Hypothalamus (tissue), 51 donors: ENCODE data around the gene ABR.
"Not testable (repeated sequence)": the region's sequence is repeated elsewhere in the genome, so short reads cannot be mapped to it uniquely, and the experiment has no call there.

Experiments
- DNase-seq, 51 donors: peaks; one replicate each; lab custom pipeline; 2025; lab: John Stamatoyannopoulos, UW

The ABR gene

DNA sequence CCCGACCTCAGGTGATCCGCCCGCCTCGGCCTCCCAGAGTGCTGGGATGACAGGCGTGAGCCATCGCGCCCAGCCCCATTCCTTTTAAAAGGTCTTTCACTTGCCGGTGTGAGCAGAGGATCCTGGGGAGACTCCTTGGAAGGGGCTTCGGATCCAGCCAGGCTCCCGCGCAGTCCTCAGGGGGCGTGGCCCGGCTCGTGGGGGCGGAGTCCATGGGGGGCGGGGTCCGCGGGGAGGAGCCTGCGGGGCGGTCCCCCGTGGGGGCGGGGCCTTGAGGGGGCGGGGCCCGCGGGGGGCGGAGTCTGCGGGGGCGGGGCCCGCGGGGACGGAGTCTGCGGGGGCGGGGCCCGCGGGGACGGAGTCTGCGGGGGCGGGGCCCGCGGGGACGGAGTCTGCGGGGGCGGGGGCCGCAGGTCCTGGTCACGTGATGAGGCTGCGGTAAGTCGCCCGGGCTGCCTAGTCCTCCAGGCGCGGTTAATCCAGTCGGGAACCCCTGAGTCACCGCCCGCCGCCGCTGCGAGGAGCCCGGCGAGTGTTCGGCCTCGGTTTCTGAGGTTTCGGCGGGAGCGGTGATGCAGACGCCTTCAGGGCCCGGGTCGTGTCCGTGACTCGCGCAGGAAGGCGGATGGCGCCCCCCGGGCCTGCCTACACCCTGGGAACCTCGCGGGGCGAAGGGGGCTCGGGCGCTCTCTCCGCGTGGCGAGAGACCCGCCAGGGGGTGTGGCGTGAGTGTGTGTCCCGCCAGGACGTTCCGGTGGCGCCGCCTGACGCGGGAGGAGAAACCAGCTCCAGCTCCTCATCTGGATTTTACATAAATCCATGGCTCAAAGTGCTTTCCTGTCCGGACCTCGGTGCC, 23.6 kb upstream of the ABR start:
- DNase-seq, result peak in 12 of 51 donors; percentile 16 to 54 (median 32)

DNA sequence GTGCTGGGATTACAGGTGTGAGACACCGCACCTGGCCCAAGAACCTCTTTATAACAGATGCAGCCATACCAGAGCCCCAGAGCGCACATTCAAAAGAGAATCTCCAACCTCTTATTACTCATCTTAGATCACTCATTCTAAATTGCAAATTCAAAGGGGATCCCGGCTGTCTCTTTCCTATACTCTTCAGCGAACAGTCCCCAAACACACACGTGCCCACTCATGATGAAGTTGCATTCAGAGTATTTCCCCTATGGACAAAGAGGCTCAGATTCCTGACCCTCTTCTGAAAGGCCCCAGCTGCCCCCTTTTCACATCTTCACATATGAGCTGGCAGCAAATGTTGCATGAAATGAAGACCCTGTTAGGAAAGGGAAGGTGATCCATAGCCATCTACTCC, 22.5 kb upstream of the ABR start:
- no peak for DNase-seq

DNA sequence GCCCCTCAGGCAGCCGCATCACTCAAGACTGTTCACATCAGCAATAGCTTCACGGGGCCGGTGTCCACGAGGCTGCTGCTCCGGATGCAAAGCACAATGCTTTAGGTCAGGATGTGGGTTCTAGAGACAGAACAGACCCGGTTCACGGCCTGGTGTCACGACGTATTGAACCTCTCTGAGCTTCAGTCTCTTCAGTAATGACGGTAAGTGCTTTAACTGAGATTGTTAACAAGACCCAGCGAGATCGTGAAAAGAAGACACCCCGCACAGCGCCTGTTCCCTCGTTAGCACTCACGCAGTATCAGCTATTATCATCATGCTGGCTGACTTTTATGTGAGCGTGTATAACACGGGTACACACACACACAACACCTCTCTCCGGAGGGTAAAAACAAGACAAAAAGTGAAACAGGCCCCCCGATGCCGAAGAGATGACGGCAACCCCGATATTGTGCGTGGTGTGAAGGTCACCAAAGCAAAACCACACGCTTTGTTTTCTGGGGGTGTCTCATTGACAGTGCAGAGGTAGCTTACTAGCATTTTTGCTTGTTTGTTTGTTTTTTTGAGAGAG, 21.4 kb upstream of the ABR start:
- DNase-seq, result no peak

DNA sequence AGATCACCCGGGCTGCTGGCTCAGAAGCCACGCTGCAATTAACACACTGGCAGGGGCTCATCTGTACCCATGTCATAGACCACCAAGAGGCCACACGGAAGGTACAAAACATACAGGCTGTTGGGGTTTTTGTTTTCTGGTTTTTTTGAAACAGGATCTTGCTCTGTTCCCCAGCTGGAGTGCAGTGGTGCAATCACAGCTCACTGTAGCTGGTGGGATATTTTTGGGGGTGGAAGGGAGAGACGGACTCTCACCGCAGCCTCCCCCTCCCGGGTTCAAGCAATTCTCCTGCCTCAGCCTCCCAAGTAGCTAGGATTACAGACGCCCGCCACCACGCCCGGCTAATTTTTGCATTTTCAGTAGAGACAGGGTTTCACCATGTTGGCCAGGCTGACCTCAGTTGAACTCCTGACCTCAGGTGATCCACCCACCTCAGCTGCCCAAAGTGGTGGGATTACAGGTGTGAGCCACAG, 19.5 kb upstream of the ABR start:
- DNase-seq, result not testable (repeated sequence)

DNA sequence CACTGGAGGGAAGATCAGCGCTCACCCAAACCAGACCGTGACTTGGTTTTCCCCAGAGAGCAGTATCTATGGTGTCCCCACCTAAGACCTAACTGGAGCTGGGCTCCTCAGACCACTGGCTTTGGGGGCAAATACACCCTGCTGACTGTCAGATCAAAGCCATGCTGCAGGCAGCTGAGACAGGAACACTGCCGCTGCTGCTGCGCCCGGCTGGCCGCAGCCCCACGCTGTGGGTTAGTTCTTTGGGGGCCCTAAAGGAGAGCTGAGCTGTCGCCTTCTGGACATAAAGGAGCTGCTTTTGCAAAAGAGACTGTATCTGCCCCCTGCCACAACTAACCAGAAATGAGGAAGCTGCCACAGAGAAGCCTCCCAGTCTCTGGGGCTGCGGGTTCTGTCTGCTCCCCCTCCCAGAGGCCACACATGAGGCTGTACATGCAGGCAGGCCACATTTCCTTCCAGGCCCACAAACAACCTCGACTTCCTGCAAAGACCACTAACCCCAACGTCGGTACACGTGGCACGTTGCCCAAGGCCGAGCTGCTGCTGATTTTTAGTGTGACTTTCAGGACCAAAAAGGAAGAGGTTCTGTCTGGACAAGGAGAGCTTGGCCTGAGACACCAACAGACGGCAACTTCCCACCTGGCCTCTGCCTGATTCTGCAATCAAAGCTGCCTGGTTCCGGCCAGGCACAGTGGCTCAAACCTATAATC, 18.2 kb upstream of the ABR start:
- peak in 36 of 51 donors; percentile 12 to 76 (median 43) for DNase-seq

DNA sequence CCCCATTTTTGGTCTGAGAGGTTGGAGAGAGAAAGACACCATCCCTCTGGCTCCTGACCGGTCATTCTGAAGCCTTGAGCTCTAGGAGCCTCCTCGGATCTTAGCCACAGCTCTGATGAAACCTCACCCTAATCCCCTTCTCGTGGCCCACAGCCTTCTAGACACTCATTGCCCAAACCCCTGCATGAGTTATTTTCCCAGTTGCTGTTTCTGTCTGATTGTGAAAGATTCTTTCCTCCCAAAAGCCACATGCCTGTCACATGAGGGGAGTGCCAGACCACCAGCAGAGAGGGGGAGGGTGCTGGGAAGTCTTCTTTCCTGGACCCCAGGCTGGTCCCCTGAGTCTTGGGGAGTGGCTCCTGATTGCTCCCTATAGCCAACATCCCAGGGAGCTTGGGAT, 17.6 kb upstream of the ABR start:
- peak in 8 of 51 donors; percentile 18 to 40 (median 25) for DNase-seq

DNA sequence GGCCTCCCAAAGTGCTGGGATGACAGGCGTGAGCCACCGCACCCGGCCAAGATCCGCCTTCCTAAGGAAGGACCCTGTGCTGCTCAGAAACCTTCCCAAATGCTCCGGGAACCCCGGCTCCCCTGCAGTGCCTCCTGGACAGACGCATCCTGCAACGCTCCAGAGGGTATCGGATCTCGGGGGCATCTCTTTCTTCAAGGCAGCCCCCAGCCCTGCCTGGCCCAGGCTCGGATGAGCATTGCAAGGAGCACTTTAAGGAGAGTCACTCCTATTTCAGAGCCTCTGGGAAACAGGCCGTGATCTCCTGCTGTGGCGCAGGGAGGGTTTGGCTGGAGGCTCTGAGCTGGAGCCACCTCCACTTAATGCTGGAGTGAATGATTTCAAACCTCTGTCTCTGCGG, 17.2 kb upstream of the ABR start:
- no peak for DNase-seq

DNA sequence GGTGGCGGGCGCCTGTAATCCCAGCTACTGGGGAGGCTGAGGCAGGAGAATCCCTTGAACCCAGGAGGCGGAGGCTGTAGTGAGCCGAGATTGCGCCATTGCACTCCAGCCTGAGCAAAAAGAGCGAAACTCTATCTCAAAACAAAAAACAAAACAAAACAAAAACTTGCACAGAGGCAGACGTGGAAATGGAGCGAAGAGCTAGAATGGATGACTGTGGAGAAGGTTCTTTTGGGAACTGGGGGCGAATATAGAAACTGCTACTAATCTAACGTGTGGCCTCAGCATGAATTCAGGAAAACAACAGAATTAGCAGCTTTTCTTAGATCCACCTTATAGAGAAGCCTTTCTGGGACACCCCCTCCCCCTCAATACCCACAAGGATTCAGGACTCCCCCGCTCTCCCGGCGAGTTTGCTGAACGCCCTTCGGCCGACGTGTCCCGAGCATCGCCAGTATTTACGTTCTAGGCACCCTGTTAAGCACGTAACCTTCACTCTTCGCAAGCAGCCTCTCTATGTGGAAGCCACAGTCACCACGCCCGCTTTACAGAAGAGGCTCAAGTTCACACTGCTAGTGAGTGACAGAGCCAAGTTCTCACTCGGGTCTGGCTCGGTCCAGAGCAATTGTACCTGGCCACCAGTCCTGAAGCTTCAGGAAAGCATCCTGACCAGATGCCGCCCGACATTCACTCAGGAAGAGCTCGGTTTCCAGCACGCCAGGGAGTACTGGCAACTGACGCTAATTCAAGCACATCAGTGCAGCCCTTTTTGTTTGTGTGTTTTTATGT, 13.3 kb upstream of the ABR start:
- no peak for DNase-seq

DNA sequence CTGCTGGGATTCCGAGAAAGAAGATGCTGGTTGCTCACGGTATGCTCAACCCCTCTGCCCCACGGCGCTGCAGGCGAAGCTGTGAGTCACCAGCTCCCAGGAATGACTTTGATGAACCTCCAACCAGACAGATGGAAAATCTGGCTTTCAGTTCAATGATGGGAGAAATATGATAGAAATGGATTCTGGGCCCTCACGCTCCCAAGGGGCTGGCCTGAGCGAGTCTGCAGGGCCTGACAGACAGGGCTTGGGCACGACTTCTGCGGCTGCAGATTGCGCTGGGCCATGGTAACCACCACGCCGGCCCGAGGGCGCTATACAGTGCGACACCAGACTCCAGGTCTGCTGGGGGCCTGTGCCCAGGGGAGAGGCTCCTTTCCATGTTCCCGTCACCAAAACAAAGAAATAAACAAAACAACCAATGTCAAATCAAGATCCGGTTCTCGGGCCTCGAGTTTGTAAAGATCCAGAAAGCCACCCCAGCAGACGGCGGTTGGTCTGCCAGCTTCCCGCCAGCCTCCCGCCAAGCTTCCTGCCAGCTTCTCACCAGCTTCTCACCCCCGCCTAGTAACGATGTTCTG, 11.1 kb upstream of the ABR start:
- no peak for DNase-seq

DNA sequence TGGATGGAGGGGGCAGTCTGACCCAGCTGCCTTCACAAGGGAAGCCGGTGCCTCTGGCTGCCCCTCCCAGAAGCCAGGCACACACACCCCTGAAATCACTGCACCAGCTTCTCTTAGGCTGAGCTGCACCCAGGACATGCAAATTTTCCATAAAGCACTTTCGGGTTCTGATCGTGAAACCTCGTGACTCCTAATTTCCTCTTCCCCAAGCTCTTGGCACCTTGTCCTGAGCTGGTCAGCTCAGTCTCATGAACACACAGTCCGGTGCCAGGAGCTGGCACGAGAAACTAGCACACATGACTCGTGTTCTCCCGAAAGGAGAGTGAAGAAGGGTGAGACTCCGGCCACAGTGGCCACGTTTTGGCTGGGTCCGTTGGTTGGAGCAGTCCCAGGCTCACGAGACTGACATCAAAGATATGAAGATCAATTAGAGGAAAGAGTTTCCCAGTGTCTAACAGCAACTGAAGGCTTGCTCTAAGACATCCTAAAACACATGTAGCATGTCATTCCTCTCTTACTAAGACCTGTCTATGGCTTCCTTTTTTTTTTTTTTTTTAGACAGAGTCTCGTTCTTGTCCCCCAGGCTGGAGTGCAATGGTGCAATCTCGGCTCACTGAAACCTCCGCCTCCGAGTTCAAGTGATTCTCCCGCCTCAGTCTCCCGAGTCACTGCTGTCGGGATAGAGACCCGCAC, 9.2 kb upstream of the ABR start:
- peak in 15 of 51 donors; percentile 21 to 41 (median 30) for DNase-seq

DNA sequence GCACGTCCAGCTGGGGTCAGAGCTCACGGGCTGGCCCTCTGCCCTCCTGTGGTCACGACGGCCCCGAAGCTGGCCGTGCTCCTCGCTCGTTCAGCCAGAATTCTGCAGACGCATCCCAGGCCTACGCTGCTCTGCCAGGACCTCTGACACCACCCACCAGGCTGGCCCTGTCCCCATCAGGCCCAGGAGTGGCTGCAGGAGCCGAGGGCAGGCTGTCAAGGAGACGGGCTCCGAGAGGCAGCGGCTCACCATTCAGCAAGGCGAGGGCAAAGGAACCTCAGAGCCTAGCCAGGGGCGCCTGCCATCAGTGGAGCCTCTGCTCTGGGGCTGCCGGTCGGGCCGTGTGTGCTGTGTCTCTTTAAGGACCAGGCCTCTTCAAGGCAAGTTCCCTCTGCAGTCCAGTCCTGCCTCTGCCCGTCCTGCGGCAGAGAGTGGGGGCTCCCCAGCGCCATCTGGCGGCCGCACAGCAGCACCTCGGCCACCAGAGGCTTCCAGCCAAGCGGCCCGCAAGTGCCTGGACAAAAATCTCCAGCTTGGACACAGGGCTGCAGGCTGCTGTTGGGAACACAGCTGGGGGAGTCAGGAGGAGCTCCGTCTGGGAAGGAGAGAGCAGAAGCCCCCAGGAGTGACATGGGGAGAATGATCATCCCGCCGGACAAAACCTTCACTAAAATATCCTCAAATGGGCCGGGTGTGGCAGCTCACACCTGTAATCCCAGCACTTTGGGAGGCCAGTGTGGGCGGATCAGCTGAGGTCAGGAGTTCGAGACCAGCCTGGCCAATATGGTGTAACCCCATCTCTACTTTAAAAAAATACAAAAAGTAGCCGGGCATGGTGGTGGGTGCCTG, 7.4 kb upstream of the ABR start:
- peak in 47 of 51 donors; percentile 20 to 86 (median 71) for DNase-seq

DNA sequence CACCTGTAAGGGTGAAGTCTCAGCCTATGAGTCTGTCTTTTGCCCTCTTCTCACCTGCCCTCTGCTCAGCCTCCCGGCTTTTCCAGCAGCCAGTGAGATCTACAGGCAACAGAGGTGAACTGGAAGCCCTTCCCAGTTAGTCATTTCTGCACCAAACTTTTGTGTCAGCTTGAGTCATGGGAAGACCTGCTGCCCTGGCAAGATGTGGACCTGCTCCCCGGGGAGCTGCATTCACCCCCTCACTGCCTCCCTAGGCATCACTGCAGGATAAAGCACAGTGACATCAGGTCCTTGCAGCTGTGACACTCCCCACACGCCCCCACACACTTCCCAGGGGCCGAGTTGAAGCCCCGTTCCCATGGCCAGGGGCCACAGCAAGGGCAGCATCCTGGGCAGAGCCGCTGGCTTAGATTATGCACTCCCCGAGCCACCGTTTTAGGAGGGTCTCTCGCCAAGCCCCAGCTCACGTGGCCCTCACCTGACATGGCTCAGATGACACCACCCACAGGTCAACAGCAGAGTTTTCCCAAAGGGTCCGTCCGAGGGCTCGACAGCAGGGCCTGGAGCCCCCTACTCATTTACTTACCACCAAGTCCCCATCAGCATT, 6.5 kb upstream of the ABR start:
- peak in 1 of 51 donors; percentile 17 for DNase-seq

DNA sequence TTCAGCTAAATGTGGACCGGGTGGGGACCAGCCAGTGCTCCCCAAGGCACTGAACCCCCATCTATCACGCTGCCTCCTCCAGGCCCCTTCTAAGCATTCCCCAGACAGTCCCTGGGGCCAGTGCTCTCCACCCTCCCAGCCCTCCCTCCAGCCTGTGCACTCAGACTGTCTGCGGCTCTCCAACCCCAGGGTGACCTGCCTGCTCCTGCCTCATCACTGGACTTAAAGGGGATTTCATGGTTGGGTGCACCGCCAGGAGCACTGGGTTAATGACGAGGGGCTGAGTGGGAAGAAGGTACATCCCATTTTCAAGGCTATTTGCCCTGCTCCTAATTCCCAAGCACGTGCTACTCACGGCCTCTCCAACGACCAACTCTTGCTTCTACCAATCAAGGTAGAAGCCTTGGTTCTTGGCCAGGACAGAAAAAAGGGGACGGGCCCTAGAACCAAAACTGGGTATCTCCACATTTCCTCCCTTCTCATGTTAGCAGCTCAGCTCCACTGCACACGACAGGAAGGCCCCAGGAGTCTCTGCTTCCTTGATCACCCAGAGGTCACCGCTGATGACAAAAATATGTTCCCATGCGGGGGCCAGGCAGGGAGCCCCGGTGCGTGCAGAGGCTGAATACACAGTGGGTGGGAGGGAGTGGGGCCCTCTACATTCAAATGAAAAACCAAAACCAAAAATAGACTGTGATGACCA, 3.5 kb upstream of the ABR start:
- no peak for DNase-seq

DNA sequence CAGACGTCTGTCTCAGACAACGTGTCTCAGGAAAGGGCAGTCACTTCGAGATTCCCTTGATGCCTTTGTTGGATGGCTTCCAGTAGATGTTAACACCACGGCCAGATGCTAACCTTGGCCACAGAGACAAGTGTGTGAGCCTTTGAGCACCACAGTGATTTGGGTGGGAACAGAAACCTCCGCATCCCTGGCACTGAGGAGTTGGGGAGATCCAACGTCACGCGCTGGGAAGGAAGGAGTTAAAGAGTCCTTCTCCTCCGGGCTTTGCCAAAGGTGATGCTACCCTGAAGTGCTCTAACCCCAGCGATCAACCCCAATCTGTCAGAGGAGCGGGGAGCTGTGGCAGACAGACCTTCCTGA, 3.0 kb upstream of the ABR start:
- DNase-seq, result no peak

DNA sequence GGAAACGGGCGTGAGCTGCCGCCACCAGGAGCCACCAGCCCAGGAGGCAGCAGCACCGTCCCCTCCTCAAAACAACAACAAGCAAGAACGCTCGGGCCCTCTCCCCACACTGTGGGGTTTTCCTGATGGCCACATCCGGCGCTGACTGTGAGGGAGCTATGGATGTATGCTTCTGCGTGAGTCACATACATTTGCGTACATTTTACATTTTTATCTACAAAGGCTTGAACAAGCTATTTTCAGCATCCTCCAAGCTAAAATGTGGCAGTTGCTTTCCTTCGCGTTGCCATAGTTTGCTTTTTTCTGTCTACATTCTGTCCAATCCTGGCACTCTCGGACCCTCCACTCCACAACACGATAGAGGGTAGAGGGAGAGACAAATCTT, 2.0 kb upstream of the ABR start:
- peak in 2 of 51 donors; percentile 42 to 67 for DNase-seq

DNA sequence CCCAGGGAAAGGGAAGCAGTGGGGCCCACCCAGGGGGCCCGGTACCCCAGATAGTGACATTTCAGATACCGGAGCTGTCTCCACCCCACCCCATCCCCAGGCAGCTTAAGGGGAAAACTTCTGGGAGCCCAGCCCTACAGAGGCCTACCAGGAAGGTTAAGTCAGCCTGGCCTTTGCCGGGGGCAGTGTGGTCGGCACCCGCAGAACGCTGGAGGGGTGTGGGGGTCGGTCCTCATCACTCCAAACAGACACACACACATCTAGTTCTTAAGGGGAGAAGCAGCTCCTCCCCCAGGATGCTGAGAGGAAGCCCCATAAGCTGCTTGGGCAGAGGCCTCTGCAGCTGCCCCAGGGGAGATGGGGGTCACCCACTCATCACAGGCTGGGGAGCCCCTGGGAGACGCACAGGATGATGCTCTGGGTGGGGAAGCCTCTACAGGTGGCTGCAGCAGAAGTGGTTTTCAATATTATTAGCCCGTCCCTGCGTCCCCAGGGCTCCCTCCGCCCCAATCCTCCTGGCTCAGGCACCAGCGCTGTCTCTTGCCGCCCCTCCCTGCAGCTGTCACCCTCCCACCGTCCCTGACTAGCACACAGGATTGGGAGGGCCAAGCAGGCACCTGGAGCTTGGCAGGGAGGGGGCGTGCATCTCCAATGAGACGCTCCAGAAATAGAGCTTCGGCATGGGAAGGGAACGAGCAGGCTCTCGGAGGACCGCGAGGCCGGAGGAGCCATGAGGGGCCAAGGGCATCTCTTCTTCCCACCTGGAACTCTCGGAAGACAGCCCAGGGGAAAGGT, 1.4 kb upstream of the ABR start:
- DNase-seq, result peak in 8 of 51 donors; percentile 24 to 68 (median 51)
